ENCODE results near the gene RBM20. TPM values are rescaled to one million over a fixed set of nuclear protein-coding genes. Genes with fewer than 3 reads are reported as not detected.

Gene RBM20
- total RNA-seq, 1 experiment from 2014 or later: 0.10 TPM

GRCh38 chr10:110792476-110793125 is 148.5 kb downstream of the RBM20 start:
- peaks cover 12% of the 10 kb centered on the region; the same call in 1 of the 2 replicates for H3K27me3 ChIP-seq (ENCODE audit: control insufficient read depth, insufficient read depth, low read length)
- POLR2A ChIA-PET: interaction anchor here (0.6 kb wide), 1 partner anchor 126 kb away, joined by 9 read pairs; no protein-coding TSS in a partner anchor
- DNase-seq (ENCODE audit: low read depth, low spot score) (no peak), ATAC-seq (no peak)
- no peak overlapping the region for H3K4me3 ChIP-seq (ENCODE audit: low read depth in 2 of 2, low read length in 2 of 2)
- intact Hi-C loops (cut with micrococcal nuclease; ENCODE audit: unreplicated experiment) (no loop called here), in situ Hi-C loops (cut with HindIII; ENCODE audit: low pct_unique_long_range_greater_than_20kb, low sequenced_read_pairs) (no loop called here)
- TF ChIP-seq SIN3A (IDR thresholded peaks at IDR 0.05; ENCODE audit: borderline replicate concordance, insufficient read depth, low read depth, low read length) (no peak), REST (IDR thresholded peaks at IDR 0.05; ENCODE audit: insufficient read depth in 1 of 2, low read depth in 2 of 2, low read length in 1 of 2) (no peak), CTCF (IDR thresholded peaks at IDR 0.05) (no peak), TCF7L2 (IDR thresholded peaks at IDR 0.05; ENCODE audit: low read depth, low read length) (no peak), POLR2AphosphoS5 (IDR thresholded peaks at IDR 0.05; ENCODE audit: low read depth, low read length) (no peak)
- CTCF ChIA-PET: no interaction called here
- BruUV-seq (replicated peaks): no TSS peak
- no peaks in the 10 kb centered on the region for H3K9me3 ChIP-seq (ENCODE audit: control insufficient read depth, insufficient read depth, low read depth, low read length)
- H3K27ac ChIP-seq (ENCODE audit: low read length): no peak overlapping the region
- no peaks in the 10 kb centered on the region for H3K36me3 ChIP-seq (ENCODE audit: control insufficient read depth, insufficient read depth, low read length)
- H3K4me1 ChIP-seq (ENCODE audit: control insufficient read depth, insufficient read depth, low read length): no peaks in the 10 kb centered on the region

DNA sequence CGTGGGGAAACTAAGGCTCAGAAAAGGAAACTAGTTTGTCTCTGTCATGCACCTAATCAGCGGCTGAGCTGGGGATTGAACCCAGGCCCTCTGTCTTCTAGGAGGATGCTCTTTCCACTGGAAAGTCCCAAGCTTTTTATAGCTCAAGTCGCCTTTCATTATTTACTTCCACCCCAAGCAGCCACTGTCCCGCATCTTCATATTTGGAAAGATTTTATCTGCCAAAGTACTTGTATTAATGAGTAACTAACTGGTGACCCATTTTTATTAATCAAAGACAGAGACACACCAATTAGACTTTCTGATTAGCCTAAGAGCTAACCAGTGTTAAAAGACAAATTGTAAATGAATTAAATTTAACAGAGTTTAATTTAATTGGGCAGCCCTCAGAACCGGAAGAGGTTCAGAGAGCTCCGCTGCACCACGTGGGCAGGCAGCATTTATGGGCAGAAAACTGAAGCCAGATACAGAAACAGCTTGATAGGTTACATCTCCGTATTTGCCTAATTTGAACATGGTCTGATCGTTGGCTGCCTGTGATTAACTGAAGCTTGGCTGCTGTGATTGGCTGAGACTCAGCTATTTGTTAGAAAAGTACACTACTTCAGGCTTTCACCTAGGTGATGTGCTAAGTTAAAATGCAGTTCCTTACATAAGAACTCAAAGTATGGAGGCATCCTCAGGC is 149.1 kb downstream of the RBM20 start:
- Histone ChIP-seq H3K36me3 (ENCODE audit: control insufficient read depth, insufficient read depth, low read length) (no peaks in the 10 kb centered on the region), H3K9me3 (ENCODE audit: control insufficient read depth, insufficient read depth, low read depth, low read length) (no peaks in the 10 kb centered on the region), H3K4me3 (ENCODE audit: low read depth in 2 of 2, low read length in 2 of 2) (no peak overlapping the region), H3K27ac (ENCODE audit: low read length) (no peak overlapping the region), H3K4me1 (ENCODE audit: control insufficient read depth, insufficient read depth, low read length) (no peaks in the 10 kb centered on the region), H3K27me3 (ENCODE audit: control insufficient read depth, insufficient read depth, low read length) (peaks cover 12% of the 10 kb centered on the region; the same call in 1 of the 2 replicates)
- ChIA-PET CTCF (no interaction called here), POLR2A (no interaction called here)
- in situ Hi-C loops (cut with HindIII; ENCODE audit: low pct_unique_long_range_greater_than_20kb, low sequenced_read_pairs): no loop called here
- intact Hi-C loops (cut with micrococcal nuclease; ENCODE audit: unreplicated experiment): no loop called here
- TF ChIP-seq CTCF (IDR thresholded peaks at IDR 0.05): no peak
- TF ChIP-seq TCF7L2 (IDR thresholded peaks at IDR 0.05; ENCODE audit: low read depth, low read length): no peak
- TF ChIP-seq REST (IDR thresholded peaks at IDR 0.05; ENCODE audit: insufficient read depth in 1 of 2, low read depth in 2 of 2, low read length in 1 of 2): no peak
- TF ChIP-seq SIN3A (IDR thresholded peaks at IDR 0.05; ENCODE audit: borderline replicate concordance, insufficient read depth, low read depth, low read length): no peak
- TF ChIP-seq POLR2AphosphoS5 (IDR thresholded peaks at IDR 0.05; ENCODE audit: low read depth, low read length): no peak
- no TSS peak for BruUV-seq (replicated peaks)
- no peak for DNase-seq (ENCODE audit: low read depth, low spot score)
- no peak for ATAC-seq

All from Panc1 (cell line).